Activated CD8-positive, alpha-beta memory T cell treated with anti-CD3 and anti-CD28 coated beads, Interleukin-2, amount 50 U/mL, for 24 hours (primary cell): ENCODE results near the gene TLR9.
"Not testable (repeated sequence)": the region's sequence is repeated elsewhere in the genome, so short reads cannot be mapped to it uniquely, and the experiment has no call there.

Experiments used
- DNase-seq: peaks from one replicate; pipeline ENCODE4 v3.0.0-alpha.2; 2020; ENCODE audit errors: extremely low read depth

Gene TLR9, protein sequence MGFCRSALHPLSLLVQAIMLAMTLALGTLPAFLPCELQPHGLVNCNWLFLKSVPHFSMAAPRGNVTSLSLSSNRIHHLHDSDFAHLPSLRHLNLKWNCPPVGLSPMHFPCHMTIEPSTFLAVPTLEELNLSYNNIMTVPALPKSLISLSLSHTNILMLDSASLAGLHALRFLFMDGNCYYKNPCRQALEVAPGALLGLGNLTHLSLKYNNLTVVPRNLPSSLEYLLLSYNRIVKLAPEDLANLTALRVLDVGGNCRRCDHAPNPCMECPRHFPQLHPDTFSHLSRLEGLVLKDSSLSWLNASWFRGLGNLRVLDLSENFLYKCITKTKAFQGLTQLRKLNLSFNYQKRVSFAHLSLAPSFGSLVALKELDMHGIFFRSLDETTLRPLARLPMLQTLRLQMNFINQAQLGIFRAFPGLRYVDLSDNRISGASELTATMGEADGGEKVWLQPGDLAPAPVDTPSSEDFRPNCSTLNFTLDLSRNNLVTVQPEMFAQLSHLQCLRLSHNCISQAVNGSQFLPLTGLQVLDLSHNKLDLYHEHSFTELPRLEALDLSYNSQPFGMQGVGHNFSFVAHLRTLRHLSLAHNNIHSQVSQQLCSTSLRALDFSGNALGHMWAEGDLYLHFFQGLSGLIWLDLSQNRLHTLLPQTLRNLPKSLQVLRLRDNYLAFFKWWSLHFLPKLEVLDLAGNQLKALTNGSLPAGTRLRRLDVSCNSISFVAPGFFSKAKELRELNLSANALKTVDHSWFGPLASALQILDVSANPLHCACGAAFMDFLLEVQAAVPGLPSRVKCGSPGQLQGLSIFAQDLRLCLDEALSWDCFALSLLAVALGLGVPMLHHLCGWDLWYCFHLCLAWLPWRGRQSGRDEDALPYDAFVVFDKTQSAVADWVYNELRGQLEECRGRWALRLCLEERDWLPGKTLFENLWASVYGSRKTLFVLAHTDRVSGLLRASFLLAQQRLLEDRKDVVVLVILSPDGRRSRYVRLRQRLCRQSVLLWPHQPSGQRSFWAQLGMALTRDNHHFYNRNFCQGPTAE

DNA sequence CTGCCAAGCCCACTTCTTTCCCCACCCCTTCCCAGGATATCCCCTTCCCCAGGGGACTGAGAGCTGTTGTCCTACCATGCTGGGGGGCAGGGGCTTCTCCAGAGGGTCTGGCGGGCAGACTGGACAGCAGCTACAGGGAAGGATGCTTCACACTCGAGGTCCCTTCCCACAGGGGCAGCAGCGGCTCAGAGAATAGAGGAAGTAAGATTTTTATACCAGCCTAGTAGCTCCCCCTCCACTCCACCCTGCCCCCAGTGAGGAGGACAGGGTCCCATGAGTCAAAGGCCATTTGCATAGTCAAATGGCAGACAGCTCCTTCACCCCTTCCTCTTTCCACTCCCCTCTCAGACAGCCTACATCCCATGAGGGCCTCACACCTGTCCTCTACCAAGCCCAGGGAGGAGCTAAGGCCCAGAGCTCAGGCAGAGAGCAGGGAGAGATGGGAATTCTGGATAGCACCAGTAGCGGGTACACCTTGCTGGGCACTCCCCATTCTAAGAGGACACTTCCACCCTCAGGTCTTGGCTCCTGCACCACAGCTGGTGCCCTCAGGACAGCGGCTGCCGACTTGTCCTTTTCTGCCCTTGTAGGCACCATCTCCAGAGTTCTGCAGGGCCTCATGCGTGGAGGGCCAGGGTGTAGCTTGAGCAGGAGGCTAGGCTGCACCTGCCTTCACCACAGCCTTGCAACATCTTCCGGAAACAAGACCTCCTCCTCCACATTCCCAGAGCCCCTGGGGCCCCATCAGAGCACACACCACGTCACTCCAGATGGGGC lies at the start of gene TLR9:
TLR9 (minus strand) TSS at position 194 of the 777 bp plus-strand sequence; CDS start at position 78, 116 bp downstream.
- DNase-seq = no peak

DNA sequence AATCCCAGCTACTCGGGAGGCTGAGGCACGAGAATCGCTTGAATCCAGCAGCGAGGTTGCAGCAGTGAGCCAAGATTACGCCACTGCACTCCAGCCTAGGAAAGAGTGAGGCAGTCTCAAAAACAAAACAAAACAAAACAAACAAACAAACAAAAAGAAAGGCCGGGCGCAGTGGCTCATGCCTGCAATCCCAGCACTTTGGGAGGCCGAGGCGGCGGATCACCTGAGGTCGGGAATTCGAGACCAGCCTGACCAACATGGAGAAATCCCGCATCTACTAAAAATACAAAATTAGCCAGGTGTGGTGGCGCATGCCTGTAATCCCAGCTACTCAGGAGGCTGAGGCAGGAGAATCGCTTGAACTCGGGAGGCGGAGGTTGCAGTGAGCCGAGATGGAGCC lies 49.3 kb upstream of the TLR9 start:
- not testable (repeated sequence) for DNase-seq

DNA sequence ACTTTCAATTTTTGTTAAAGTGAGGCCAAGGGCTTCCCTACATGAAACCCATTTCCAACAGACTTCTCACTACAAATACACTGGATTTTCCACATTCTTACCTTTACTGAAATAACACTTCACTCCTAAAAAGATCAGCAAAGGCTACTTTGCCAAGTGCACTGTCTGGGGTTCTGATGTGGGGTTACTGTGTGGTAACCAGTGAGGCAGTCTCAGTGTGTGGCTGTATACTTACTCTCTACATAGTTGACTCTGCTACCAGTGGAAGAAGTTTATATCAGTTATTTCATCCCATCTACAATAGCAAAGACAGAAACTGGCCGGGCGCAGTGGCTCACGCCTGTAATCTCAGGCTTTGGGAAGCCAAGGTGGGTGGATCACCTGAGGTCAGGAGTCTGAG lies 47.4 kb upstream of the TLR9 start:
- no peak for DNase-seq

DNA sequence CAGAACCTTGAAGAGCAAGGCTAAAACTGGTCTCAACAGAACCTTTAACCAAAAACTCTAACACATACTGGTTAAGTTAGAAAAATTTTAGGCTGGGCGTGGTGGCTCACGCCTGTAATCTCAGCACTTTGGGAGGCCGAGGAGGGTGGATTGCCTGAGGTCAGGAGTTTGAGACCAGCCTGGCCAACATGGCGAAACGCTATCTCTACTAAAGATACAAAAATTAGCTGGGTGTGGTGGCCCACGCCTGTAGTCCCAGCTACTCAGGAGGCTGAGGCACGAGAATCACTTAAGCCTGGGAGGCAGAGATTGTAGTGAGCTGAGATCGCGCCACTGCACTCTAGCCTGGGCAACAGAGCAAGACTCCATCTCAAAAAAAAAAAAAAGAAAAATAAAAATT lies 46.7 kb upstream of the TLR9 start:
- not testable (repeated sequence) for DNase-seq

DNA sequence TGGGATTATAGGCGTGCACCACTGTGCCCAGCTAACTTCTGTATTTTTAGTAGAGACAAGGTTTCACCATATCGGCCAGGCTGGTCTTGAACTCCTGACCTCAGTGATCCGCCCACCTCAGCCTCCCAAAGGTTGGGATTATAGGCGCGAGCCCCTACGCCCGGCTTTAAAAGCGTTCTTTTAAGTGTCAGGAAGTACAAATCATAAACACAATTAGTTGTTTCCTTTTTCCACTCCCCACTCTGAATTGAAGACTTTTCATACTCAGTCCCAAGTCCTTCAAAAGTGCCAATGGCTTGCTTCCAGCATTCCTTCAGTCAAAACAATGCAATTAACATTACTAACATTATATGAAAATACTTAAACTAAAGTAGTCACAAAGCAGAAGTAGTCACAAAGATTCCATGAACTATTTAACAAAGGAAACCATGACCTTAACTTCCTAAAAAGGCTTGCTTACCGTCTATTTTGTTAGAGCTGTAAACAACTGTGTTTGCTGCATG lies 44.9 kb upstream of the TLR9 start:
- no peak for DNase-seq

DNA sequence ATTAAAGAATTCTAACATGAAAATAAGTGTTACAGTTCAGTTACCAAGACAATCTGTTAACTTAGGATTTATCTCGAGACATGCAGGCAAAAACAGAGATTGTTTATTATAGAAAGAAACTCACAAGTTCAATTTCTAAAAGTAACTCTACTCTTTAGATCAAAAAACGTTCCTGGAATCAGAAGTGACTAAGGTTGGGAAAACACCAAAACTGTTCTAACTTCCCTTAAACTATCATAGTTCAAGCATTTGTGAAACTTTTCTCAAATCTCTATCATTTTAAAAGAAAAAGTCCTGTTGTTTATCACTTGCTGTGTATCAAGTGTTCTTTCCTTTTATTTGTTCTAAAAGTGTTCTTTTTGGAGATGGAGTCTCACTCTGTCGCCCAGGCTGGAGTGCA lies 44.3 kb upstream of the TLR9 start:
- DNase-seq = no peak

DNA sequence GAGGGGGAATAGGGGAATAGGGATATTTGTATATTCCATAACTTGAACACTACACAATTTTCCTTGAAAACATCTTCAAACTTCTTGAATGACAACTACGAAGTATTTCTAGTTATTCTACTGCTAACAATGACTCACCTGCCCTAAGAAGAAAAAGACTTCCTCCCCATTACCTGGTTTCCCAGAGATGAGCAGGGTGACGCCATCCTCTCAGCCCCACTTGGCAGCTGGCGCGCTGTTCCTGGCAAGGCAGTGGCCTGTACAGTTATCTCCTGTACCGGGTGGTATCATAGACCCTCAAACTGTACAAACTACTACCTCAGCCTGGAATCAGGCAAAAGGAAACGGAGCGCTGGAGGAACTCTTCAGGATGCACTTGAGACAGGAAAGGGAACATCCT lies 42.6 kb upstream of the TLR9 start:
- DNase-seq = no peak

DNA sequence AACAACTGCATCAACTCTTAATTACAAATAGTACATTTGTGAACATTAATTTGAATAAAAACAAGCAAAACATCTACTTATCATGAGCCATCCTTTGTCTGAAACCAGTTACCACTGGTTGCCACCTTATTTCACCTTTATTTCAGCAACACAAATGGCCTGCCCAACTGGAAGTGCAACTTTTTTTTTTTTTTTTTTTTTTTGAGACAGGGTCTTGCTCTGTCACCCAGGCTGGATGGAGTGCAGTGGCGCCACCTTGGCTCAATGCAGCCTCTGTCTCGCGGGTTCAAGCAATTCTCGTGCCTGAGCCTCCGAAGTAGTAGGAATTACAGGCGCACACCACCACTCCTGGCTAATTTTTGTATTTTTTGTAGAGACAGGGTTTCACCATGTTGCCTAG lies 39.9 kb upstream of the TLR9 start:
- DNase-seq = no peak

DNA sequence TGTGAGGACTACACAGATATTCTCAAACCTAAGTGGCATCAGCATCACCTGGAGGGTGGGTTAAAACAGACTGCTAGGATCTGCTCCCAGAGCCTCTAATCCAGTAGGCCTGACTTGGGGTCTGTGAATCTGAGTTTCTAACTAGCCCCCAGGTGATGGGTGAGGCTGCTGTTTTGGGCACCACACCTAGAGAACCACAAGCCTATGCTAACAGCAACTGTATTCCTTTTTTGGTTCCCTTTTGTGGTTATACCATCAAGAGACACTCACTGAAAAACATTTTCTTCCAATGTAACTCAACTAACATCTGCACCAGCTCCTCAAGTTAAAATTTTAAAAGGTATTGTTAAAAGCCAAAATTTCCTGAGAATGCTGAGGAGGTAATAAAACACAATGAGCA lies 37.0 kb upstream of the TLR9 start:
- DNase-seq = no peak

DNA sequence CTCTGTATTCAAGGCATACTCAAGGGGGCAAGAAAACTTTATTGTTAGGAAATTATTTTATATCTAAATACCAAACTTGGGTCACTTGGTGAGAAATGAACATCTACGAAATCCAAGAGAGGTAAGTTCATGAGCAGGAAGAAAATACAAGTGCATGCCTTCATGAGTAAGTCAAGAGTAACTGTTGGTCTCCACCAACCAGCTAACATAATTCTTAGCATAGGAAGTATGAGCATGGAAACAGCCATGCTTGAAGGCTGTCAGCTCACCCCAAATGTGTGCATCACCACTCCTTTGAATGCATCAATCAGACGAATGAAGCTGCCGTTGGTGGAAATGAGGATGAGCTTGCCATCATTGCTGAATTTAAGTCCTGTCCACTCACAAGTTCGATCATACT lies 34.0 kb upstream of the TLR9 start:
- DNase-seq = no peak

DNA sequence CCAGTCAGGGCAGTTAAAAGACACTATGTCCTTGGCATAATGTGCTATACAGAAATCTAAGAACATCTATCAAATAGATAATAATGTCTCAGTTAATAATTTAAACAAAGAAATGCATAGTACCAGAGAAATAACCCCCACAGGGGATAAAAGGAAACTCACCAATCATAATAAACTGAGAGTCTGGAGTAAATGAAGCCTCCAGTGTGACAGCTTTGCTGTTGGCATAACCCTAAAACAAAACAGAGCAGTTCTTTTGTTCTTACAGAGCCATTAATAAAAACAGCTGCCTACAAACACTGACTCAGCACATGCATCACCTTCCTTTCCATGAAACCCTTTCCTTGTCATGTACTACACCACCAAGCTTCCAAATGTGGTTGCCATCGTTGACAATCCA lies 33.6 kb upstream of the TLR9 start:
- DNase-seq = no peak

DNA sequence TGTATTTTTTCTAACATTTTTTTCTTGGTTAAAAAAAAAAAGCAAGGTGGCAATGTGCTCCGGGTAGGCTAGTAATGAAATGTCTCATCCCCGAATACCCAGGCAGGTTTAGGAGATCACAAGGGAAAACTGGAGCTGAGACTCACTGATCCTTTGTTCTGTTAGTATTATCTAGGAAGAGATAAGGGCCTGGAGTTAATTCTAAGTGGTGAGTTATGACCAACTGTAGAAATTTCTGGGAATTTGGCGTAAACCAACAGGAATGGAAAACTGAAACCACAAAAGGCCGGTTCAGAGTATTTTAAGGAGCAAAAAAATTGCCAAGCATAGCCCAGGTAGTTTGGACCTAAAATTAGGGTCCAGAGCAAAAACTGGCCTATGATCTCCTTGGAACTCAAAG lies 32.5 kb upstream of the TLR9 start:
- DNase-seq = no peak

DNA sequence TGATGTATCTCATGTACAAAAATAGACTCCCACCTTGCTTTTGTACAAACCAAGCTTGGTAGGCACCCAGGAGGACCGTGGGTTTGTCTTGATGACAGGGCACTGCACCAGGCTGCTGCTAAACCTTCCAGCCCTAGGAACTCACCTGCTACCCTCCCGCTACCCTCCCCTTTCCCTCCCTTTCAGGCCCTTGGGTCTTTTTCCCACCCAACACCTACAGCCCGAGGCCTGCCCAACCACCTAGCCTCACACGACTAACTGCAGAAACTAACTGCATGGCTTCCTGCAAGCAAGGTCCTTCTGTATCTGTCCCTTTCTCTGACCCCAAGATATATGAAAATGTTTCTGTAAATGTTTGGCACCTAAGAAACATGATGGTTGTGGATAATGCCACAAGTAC lies 31.2 kb upstream of the TLR9 start:
- no peak for DNase-seq

DNA sequence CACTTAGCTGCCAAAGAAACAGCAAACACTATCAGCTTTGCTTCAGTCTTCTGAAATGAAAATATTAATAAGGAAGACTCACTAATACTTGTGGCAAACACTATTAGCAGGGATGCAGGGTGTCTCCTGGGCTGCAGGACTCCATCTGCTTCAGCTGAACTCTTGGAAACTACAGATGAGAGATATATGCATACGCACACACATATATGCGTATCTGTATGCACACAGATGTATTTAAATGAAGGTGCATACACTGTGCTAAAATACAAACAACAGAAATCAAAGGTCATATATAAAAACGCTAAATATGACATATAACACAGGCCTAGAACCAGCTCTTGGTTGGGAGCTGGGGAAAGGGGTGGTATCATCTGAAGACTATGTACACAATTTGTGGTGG lies 30.7 kb upstream of the TLR9 start:
- no peak for DNase-seq

DNA sequence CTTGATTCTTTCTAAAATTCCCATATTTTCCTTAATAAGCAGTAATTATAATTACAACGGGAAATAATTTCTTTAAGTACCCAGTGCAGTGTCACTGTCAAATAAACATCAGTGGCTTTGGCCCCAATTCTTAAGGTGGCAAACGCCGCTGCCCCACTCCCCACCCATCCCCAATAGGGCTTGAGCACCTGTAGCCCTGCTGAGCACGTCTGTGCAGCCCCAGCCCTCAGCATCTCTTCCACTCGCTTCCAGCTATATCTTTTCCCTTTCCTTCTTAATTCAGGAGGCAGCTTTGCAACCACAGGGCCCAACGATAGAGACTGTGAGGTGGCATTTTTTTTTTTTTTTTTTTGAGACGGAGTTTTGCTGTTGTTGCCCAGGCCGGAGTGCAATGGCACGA lies 29.2 kb upstream of the TLR9 start:
- no peak for DNase-seq

DNA sequence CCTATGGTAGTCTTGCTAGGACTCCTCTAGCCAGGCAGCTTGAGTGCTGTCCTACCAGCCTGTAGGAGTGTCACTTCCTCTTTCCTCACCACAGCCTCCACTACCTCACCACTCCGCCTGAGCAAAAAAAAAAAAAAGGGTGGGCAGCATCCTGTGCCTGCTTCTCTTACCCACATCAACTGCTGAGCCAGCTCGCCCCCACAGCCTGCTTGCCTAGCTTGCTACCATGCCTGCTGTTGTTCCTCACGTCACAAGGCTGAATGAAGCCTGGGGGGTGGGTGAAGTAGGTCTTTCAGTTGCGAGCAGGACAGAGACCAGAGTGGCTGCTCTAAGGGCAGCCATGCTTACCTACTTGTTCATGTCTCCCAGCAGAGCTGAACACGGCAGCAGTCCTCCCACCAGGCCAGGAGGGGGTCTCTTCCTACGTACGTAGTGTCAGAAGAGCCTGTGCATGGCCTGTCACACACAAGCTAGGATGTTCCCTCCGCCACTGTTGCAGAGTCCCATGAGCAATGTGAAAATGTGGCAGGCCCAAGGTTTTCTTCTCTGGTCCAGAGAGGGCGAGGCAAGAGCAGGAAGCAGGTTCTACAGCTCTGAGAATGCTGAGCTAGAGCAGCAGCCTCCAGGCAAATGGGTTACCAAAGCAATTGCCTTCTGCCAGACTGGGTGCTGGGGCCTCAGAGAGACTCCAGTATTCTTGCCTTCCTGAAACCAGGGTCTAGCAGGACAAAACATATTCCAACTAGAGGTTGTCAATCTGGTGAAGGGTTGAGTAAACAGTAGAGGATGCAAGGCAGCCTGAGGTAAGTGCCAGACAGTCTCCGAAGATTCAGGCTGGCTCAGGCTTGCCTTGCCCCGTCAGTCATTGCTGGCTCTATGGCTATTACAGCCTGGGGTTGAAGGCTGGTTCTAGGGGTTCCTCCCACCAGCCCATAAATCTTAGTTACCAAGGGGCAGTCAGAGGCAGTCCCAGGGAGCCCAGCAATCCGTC lies 28.2 kb upstream of the TLR9 start:
- no peak for DNase-seq

DNA sequence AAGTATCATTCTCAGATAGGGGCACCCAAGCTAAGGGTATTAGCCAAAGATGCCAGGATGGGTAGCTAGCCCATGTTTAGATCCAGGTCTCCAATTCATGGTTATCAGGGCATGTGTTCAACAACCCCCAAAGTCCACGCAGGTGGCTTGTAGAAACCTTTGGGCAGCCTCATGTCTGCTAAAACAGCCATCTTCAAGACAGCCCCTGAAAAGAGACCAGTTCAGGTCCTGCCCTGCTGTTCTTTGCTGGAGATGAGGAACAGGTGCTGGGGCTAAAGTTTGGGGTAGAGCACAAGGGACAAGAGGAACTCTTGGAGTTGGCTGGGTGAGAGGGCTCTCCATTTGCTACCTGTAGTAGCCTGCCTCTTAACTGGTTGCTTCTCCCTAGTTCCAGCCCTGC lies 24.7 kb upstream of the TLR9 start:
- DNase-seq = no peak

DNA sequence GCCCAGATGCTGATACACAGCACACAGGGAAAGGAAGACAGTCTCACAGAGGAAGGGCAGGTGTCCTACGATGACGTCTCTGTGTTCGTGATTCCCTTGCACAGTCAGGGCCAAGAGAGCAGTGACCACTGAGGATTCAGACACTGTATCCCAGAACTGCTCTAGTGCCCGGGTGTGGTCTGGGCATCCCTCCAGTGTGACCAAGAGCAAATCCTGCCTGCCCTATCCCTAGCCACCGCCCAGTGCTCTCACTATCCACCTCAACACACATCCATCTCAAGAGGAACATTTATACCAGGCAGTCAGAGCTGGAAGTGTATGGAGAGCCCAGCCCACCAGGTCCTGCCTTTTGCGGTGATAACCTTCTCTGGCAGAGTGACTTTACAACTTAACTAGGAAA lies 24.2 kb upstream of the TLR9 start:
- DNase-seq = no peak

DNA sequence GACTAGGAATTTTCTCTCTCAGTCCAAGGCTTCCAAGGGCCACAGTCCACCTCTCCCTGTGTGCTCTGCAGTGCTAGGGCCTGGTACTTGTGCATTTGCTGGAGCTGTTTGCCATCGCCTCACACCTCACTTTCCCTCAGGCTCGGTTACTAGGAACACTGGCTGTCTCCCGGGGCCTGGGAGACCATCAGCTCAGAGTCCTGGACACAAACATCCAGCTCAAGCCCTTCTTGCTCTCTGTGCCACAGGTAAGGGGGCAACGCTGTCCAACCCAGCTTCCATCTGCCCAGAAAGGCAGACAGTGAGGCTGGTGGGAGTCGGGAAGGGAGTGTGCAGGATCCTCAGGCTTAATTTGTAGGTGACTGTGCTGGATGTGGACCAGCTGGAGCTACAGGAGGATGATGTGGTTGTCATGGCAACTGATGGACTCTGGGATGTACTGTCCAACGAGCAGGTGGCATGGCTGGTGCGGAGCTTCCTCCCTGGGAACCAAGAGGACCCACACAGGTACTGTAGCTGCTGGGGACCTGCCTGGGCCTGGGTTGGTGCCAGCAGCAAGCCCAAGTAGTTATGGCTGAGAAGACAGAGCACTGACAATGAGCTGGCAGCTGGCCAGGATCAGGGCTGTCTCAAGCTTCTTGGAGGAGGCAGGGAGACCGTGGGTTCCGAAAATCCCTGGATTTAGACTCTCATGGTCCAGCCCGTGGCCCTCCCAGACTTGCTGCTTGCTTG lies 23.5 kb upstream of the TLR9 start:
- DNase-seq = no peak

DNA sequence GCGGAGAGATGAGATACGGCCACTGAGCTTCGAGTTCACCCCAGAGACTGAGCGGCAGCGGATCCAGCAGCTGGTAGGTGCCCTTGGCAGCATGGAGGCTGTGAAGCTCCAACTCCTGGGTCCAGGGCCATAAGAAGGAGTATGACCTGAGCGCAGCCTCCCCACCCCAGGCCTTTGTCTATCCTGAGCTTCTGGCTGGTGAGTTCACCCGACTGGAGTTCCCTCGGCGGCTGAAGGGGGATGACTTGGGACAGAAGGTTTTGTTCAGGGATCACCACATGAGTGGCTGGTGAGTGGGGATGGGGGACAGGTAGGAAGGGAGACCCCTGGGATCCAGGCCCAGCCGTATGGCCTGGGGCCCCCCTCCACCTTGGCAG lies 22.7 kb upstream of the TLR9 start:
- DNase-seq = no peak
